Measurements from ENCODE around the gene PTPRD. TPM values are rescaled to one million over a fixed set of nuclear protein-coding genes. Genes with fewer than 3 reads are reported as not detected.

PTPRD gene
- total RNA-seq, 2 donors from 2014 or later = 97.4 to 101 TPM

DNA sequence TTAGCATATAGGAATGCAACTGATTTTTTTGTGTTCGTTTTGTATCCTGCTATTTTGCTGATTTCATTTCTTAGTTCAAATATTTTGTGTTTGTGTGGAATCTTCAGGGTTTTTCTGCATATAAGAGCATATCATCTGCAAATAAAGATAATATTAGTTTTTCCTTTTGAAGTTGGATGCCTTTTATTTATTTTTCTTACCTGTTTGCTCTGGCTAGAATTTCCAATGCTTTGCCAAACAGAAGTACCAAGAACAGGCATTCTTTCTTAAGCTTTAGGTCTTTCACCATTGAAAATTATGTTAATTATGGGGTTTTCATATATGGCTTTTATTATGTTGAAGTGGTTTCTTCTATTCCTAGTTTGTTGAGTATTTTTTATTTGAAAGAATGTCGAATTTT, 2308.1 kb downstream of the PTPRD start:
- no peaks in the 10 kb centered on the region for H3K9me3 ChIP-seq (ENCODE audit: control insufficient read depth, low read length)
- H3K4me1 Mint-ChIP-seq = no peaks in the 10 kb centered on the region
- H3K4me3 Mint-ChIP-seq = no peak overlapping the region
- no peaks in the 10 kb centered on the region for H3K4me1 ChIP-seq (ENCODE audit: control insufficient read depth, insufficient read depth, low read length)
- H3K36me3 Mint-ChIP-seq (ENCODE audit: low read depth) = no peaks in the 10 kb centered on the region
- no peak overlapping the region for H3K9ac ChIP-seq (ENCODE audit: extremely low read depth, low read length, poor library complexity, severe bottlenecking)
- WGBS, 2 experiments (ENCODE audit: insufficient coverage in 1 of 2, insufficient read length in 1 of 2) = 90 to 100% methylated on average over 1 to 2 of the region's 2 CpGs
- peaks cover 3% of the 10 kb centered on the region for H3K27me3 Mint-ChIP-seq (ENCODE audit: insufficient read depth)
- H3K4me3 ChIP-seq (ENCODE audit: low read length) = no peak overlapping the region
- H3K9me3 Mint-ChIP-seq = peaks cover 2% of the 10 kb centered on the region
- no peaks in the 10 kb centered on the region for H3K36me3 ChIP-seq (ENCODE audit: control insufficient read depth, insufficient read depth, low read length)
- H3K27ac ChIP-seq (ENCODE audit: low read depth, low read length) = no peak overlapping the region
- no peak for DNase-seq
- TF ChIP-seq, protein P1, sequence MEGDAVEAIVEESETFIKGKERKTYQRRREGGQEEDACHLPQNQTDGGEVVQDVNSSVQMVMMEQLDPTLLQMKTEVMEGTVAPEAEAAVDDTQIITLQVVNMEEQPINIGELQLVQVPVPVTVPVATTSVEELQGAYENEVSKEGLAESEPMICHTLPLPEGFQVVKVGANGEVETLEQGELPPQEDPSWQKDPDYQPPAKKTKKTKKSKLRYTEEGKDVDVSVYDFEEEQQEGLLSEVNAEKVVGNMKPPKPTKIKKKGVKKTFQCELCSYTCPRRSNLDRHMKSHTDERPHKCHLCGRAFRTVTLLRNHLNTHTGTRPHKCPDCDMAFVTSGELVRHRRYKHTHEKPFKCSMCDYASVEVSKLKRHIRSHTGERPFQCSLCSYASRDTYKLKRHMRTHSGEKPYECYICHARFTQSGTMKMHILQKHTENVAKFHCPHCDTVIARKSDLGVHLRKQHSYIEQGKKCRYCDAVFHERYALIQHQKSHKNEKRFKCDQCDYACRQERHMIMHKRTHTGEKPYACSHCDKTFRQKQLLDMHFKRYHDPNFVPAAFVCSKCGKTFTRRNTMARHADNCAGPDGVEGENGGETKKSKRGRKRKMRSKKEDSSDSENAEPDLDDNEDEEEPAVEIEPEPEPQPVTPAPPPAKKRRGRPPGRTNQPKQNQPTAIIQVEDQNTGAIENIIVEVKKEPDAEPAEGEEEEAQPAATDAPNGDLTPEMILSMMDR (conservative IDR thresholded peaks at IDR 0.05) = no peak
- H3K27ac Mint-ChIP-seq = no peak overlapping the region
- H3K27me3 ChIP-seq (ENCODE audit: control insufficient read depth, insufficient read depth, low read length, poor library complexity, severe bottlenecking) = no peaks in the 10 kb centered on the region

DNA sequence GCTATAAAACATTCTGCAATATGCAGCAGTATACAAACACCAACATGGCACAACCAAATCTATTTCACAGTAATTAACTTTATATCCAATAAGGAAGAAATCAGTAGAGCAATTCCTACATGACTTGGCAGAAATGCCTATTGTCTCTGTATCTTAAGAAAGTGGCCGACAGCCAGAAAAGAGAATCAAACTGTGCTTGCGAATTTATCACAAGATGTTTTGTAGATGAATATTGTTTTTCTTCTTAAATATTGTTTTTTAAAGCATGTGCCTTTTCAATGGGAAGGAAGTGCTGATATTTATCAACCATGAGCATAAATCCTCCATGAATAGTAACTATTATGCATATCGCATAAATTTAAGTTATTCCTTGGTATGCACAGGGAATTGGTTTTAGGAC, 2311.5 kb downstream of the PTPRD start:
- no peak overlapping the region for H3K27ac ChIP-seq (ENCODE audit: low read depth, low read length)
- no peaks in the 10 kb centered on the region for H3K27me3 ChIP-seq (ENCODE audit: control insufficient read depth, insufficient read depth, low read length, poor library complexity, severe bottlenecking)
- Mint-ChIP-seq H3K36me3 (ENCODE audit: low read depth) (no peaks in the 10 kb centered on the region), H3K4me3 (no peak overlapping the region), H3K27me3 (ENCODE audit: insufficient read depth) (peaks cover 6% of the 10 kb centered on the region), H3K4me1 (no peaks in the 10 kb centered on the region), H3K27ac (no peak overlapping the region), H3K9me3 (peaks cover 2% of the 10 kb centered on the region)
- H3K4me1 ChIP-seq (ENCODE audit: control insufficient read depth, insufficient read depth, low read length) = no peaks in the 10 kb centered on the region
- 95 to 100% methylated on average over 2 to 3 of the region's 3 CpGs for WGBS, 2 experiments (ENCODE audit: insufficient coverage in 1 of 2, insufficient read length in 1 of 2)
- no peaks in the 10 kb centered on the region for H3K36me3 ChIP-seq (ENCODE audit: control insufficient read depth, insufficient read depth, low read length)
- TF ChIP-seq, protein P1 (conservative IDR thresholded peaks at IDR 0.05) = no peak
- no peak for DNase-seq
- H3K9ac ChIP-seq (ENCODE audit: extremely low read depth, low read length, poor library complexity, severe bottlenecking) = no peak overlapping the region
- no peak overlapping the region for H3K4me3 ChIP-seq (ENCODE audit: low read length)
- H3K9me3 ChIP-seq (ENCODE audit: control insufficient read depth, low read length) = no peaks in the 10 kb centered on the region

DNA sequence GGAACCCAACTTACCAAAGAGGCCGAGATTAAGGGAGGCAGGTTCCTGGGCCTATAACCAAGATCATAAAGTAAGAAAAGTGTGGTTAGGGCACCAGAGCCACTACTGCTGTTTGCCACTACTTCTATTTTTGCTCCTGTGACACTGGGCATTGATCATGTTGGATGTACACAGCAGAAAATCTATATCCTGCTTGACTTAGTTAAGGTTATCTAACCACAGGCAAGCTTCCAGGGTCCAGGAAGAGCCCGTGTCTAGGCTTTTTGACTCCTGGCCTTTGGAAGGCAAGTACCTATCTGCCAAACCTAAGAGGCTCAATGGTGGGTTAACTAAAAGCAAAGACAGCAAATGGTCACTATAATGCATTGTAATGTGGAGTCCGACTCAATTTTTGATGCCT, 2315.8 kb downstream of the PTPRD start:
- no peaks in the 10 kb centered on the region for H3K4me1 Mint-ChIP-seq

More for the DNA sequence above, 2315.8 kb downstream of the PTPRD start:
- Histone ChIP-seq H3K36me3 (ENCODE audit: control insufficient read depth, insufficient read depth, low read length) (no peaks in the 10 kb centered on the region), H3K27ac (ENCODE audit: low read depth, low read length) (no peak overlapping the region), H3K27me3 (ENCODE audit: control insufficient read depth, insufficient read depth, low read length, poor library complexity, severe bottlenecking) (no peaks in the 10 kb centered on the region), H3K4me1 (ENCODE audit: control insufficient read depth, insufficient read depth, low read length) (no peaks in the 10 kb centered on the region), H3K9me3 (ENCODE audit: control insufficient read depth, low read length) (no peaks in the 10 kb centered on the region), H3K9ac (ENCODE audit: extremely low read depth, low read length, poor library complexity, severe bottlenecking) (no peak overlapping the region), H3K4me3 (ENCODE audit: low read length) (no peak overlapping the region)
- Mint-ChIP-seq H3K4me3 (no peak overlapping the region), H3K27ac (no peak overlapping the region), H3K9me3 (no peaks in the 10 kb centered on the region), H3K27me3 (ENCODE audit: insufficient read depth) (peaks cover 6% of the 10 kb centered on the region), H3K36me3 (ENCODE audit: low read depth) (no peaks in the 10 kb centered on the region)
- WGBS, 2 experiments (ENCODE audit: insufficient coverage in 1 of 2, insufficient read length in 1 of 2) = 92 to 94% methylated on average over 3 of the region's 3 CpGs
- TF ChIP-seq, protein P1 (conservative IDR thresholded peaks at IDR 0.05) = no peak
- no peak for DNase-seq

Data from endodermal cell (in vitro differentiated cells).